Prostate gland (tissue), 2 donors: ENCODE measurements around the gene FOXP1. TPM values are rescaled to one million over a fixed set of nuclear protein-coding genes. Genes with fewer than 3 reads are reported as not detected.

Experiments
- DNase-seq: peaks from one replicate; pipeline ENCODE4 v3.0.0-alpha.2; 2019; ENCODE audit warnings: low spot score
- H3K27ac ChIP-seq, 2 donors: fragments of 200-600 bp; sonication (generic); 2 replicates each; pipeline ENCODE4 v1.5.1; 2017 to 2019
- H3K27me3 ChIP-seq: fragments of 200-600 bp; sonication (generic); replicated peaks from 2 replicates; pipeline ENCODE4 v1.5.1; 2019; ENCODE audit not compliant: insufficient read depth
- H3K36me3 ChIP-seq, 2 donors: fragments of 200-600 bp; sonication (generic); 1 replicate in 1 of 2; 2 replicates in 1 of 2; pipeline versions ENCODE4 v1.5.1 to v1.8.1; 2017 to 2019
- H3K4me1 ChIP-seq: fragments of 200-600 bp; sonication (generic); replicated peaks from 2 replicates; pipeline ENCODE4 v1.5.1; 2019
- H3K4me3 ChIP-seq, 2 donors: fragments of 200-600 bp; sonication (generic); 2 replicates each; pipeline ENCODE4 v1.5.1; 2017 to 2019
- H3K9me3 ChIP-seq: fragments of 200-600 bp; sonication (generic); 2 replicates; pipeline ENCODE4 v1.5.1; 2017
- CTCF ChIP-seq, 4 experiments: fragments of 200-600 bp in 2 of 4; fragments of 450-650 bp in 2 of 4; sonication (generic) in 2 of 4; IDR thresholded peaks; 1 replicate in 3 of 4; 2 replicates in 1 of 4; pipeline ENCODE4 v1.5.1; 2016 to 2019; ENCODE audit warnings: antibody characterized with exemption in 4 of 4, mild to moderate bottlenecking in 2 of 4, moderate library complexity in 2 of 4
- POLR2A ChIP-seq: fragments of 450-650 bp; IDR thresholded peaks from one replicate; pipeline ENCODE4 v1.6.1; 2016; ENCODE audit warnings: antibody characterized with exemption, mild to moderate bottlenecking
- POLR2AphosphoS5 ChIP-seq: sonication (generic); formaldehyde crosslinking; IDR thresholded peaks from one replicate; pipeline ENCODE4 v1.6.1; 2017; ENCODE audit warnings: antibody characterized with exemption
- WGBS: methylation state at CpG from one replicate; pipeline ENCODE4 v1.1.5; 2018; 5-methylcytosine and 5-hydroxymethylcytosine counted together
- intact Hi-C: fragments of 100-400 bp; cut with DNase I; formaldehyde crosslinking; loops from one replicate; pipeline ENCODE4 v1.14.2; 2022
- total RNA-seq, 2 donors: library from RNA; depleted of rRNA; stranded (reverse); fragments of >200 nt; gene quantifications; one replicate each; pipeline ENCODE4 v1.1.0, GENCODE V29; 2016

FOXP1 gene
- total RNA-seq, 2 donors from 2014 or later: 133 to 156 TPM

- no peak for DNase-seq
- H3K4me3 ChIP-seq: no peak overlapping the region
- peaks cover 2 to 3% of the 10 kb centered on the region in 2 donors for H3K36me3 ChIP-seq
- H3K9me3 ChIP-seq: no peaks in the 10 kb centered on the region
- H3K4me1 ChIP-seq: no peaks in the 10 kb centered on the region
- intact Hi-C loops: no loop called here
- H3K27me3 ChIP-seq: no peaks in the 10 kb centered on the region
- H3K27ac ChIP-seq: no peak overlapping the region
- 92% methylated on average over 11 of the region's 11 CpGs for WGBS
- no peak for TF ChIP-seq POLR2AphosphoS5
- no peak for TF ChIP-seq CTCF (IDR thresholded peaks at IDR 0.05)
- TF ChIP-seq POLR2A: no peak
Observed at GRCh38 chr3:70972855-70973254, 610.7 kb downstream of the FOXP1 start.

GRCh38 chr3:70970952-70971351, 612.6 kb downstream of the FOXP1 start:
- Histone ChIP-seq H3K27ac (no peak overlapping the region), H3K4me3 (no peak overlapping the region), H3K4me1 (no peaks in the 10 kb centered on the region), H3K9me3 (no peaks in the 10 kb centered on the region), H3K27me3 (no peaks in the 10 kb centered on the region), H3K36me3 (no peaks in the 10 kb centered on the region)
- intact Hi-C loops: no loop called here
- no peak for DNase-seq
- 52% methylated on average over 6 of the region's 6 CpGs for WGBS
- TF ChIP-seq POLR2A (no peak), CTCF (IDR thresholded peaks at IDR 0.05) (no peak), POLR2AphosphoS5 (no peak)

GRCh38 chr3:70970171-70970570, 613.4 kb downstream of the FOXP1 start:
- Histone ChIP-seq H3K27me3 (no peaks in the 10 kb centered on the region), H3K4me1 (peaks cover 4% of the 10 kb centered on the region), H3K27ac (no peak overlapping the region), H3K4me3 (no peak overlapping the region), H3K36me3 (no peaks in the 10 kb centered on the region), H3K9me3 (no peaks in the 10 kb centered on the region)
- intact Hi-C loops: no loop called here
- WGBS: 64% methylated on average over 4 of the region's 4 CpGs
- DNase-seq: no peak
- TF ChIP-seq CTCF (IDR thresholded peaks at IDR 0.05) (no peak), POLR2A (no peak), POLR2AphosphoS5 (no peak)

GRCh38 chr3:70963431-70964275, 619.9 kb downstream of the FOXP1 start:
- Histone ChIP-seq H3K27me3 (no peaks in the 10 kb centered on the region), H3K9me3 (no peaks in the 10 kb centered on the region), H3K36me3 (no peaks in the 10 kb centered on the region), H3K27ac (no peak overlapping the region), H3K4me3 (no peak overlapping the region), H3K4me1 (peaks cover 4% of the 10 kb centered on the region)
- TF ChIP-seq CTCF (IDR thresholded peaks at IDR 0.05) (no peak), POLR2AphosphoS5 (no peak), POLR2A (no peak)
- 77% methylated on average over 13 of the region's 13 CpGs for WGBS
- no peak for DNase-seq
- intact Hi-C loops: no loop called here
